ENCODE results near the gene LEMD3.

Gene LEMD3

GRCh38 chr12:65208964-65209654 lies 39.7 kb downstream of the LEMD3 start:
- DNase-seq, result no peak

GRCh38 chr12:65209655-65210043 lies 40.3 kb downstream of the LEMD3 start:
- no peak for DNase-seq

- no peak for DNase-seq
Measured at GRCh38 chr12:65217086-65217485, 47.7 kb downstream of the LEMD3 start.

- DNase-seq, result no peak
Measured at GRCh38 chr12:65220761-65221160, 51.4 kb downstream of the LEMD3 start.

- no peak for DNase-seq
Measured at GRCh38 chr12:65229441-65229840, 60.1 kb downstream of the LEMD3 start.

- DNase-seq, result no peak
Measured at GRCh38 chr12:65232476-65233077, 63.2 kb downstream of the LEMD3 start.

- no peak for DNase-seq
Measured at GRCh38 chr12:65237153-65237552, 67.8 kb downstream of the LEMD3 start.

- DNase-seq, result no peak
Measured at GRCh38 chr12:65238609-65239008, 69.2 kb downstream of the LEMD3 start.

GRCh38 chr12:65248656-65249633 lies 79.6 kb downstream of the LEMD3 start:
- peak; percentile 22 for DNase-seq

- no peak for DNase-seq
Measured at GRCh38 chr12:65252515-65252914, 83.1 kb downstream of the LEMD3 start.

GRCh38 chr12:65257986-65258385 lies 88.6 kb downstream of the LEMD3 start:
- no peak for DNase-seq

- DNase-seq, result no peak
Measured at GRCh38 chr12:65259501-65259900, 90.1 kb downstream of the LEMD3 start.

- DNase-seq, result no peak
Measured at GRCh38 chr12:65263777-65264176, 94.4 kb downstream of the LEMD3 start.

- no peak for DNase-seq
Measured at GRCh38 chr12:65266408-65266807, 97.0 kb downstream of the LEMD3 start.

- DNase-seq, result no peak
Measured at GRCh38 chr12:65269603-65270002, 100.2 kb downstream of the LEMD3 start.

GRCh38 chr12:65274602-65275272 lies 105.4 kb downstream of the LEMD3 start:
- no peak for DNase-seq

GRCh38 chr12:65275627-65276026 lies 106.2 kb downstream of the LEMD3 start:
- no peak for DNase-seq

GRCh38 chr12:65276916-65277530 lies 107.6 kb downstream of the LEMD3 start:
- no peak for DNase-seq

GRCh38 chr12:65277994-65278575 lies 108.7 kb downstream of the LEMD3 start:
- DNase-seq, result no peak

GRCh38 chr12:65278576-65279368 lies 109.4 kb downstream of the LEMD3 start, which contains the start of gene MSRB3:
Gene MSRB3 (plus strand): TSS chr12:65278683. CDS start chr12:65308580, 29,897 bp downstream.
- no peak for DNase-seq
